ENCODE measurements around the gene NOX4.
"Not testable (repeated sequence)": the region's sequence is repeated elsewhere in the genome, so short reads cannot be mapped to it uniquely, and the experiment has no call there.

The NOX4 gene

GRCh38 chr11:89295023-89295422 lies 196.2 kb downstream of the NOX4 start:
- DNase-seq (ENCODE audit: low spot score) = not testable (repeated sequence)

DNA sequence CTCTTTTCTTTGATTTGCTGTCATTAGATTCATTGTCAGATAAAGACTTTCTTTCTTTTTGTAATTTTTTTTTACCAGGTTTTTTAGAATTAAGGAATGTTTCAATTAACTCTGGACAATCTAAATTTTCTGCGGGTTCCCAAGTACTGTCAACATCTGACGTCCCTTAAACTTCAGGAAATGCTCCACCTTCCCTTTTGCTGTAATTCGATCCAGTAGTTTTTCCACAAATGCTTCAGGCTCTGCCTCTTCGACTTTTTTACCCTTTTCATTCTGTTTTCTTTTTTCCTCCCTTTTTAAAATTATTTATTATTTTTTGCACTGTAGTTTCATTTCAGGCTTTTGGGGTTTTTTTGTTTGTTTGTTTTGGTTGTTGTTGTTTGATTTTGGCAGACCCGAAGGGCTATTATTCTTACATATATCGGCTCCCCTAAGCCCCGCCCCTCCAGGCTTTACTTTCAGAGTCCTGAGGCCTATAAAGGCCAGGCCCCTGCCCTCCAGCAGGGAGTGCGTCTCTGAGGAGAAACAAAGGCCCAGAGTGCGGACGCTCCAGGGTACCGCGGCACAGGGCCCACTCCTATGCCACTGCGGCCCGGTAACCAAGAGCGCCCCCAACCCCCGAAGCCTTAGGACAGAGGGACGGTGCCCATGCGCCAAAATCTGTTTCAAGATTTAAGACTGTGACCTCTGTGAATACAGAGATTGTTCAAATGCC lies 197.1 kb downstream of the NOX4 start:
- DNase-seq (ENCODE audit: low spot score) = no peak

- DNase-seq (ENCODE audit: low spot score) = not testable (repeated sequence)
Observed at GRCh38 chr11:89288004-89288403, 203.2 kb downstream of the NOX4 start.

DNA sequence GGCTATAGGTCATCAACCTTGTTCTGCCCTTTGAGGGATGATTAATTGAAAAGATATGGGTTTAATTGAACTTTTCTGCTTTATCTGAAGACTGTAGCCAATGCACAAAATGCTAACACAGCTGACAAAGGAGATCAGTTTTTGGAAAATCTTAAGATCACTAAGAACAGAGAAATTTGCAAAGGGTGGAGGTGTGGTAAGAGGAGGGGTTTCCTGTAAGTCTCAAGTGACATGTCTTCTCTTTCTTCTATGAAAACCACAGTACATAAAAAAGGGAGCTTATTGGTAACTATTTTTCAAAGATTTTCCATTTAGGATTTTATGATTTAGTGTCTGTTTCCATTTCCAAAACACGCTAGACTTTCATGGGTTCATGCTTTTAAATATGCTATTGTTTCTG lies 204.6 kb downstream of the NOX4 start:
- not testable (repeated sequence) for DNase-seq (ENCODE audit: low spot score)

DNA sequence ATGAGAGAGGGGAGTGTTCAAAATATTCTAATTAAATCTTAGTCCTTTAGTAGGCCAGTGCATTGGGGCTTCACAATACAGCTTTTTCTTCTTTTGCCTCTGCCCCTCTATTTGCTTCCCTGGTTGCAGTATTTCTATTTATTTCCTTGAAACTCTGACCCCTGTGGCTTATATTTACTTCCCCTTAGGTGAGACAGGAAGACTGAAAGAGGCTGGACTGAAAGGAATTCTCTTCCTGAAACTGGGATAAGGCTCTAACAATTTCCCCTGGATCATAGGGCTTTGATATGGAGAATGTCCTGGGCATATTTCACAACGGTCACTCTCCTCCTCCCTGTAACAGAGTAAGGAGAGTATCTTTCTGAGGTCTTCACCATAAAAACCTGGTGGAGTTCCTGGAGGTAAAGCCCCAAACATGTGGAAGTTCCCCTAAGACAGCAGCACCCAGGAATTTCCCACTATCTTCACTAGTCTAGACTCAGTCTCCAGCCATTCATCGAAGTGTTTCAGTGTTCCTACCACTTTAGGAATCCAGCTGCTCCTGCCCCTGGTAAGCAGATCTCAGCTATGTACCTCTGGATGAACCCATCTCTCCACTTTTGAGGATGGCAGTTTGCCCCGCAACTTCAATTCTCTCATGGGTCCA lies 210.0 kb downstream of the NOX4 start:
- not testable (repeated sequence) for DNase-seq (ENCODE audit: low spot score)

- no peak for DNase-seq (ENCODE audit: low spot score)
Observed at GRCh38 chr11:89279176-89279575, 212.0 kb downstream of the NOX4 start.

- no peak for DNase-seq (ENCODE audit: low spot score)
Observed at GRCh38 chr11:89275966-89276365, 215.2 kb downstream of the NOX4 start.

Data from hematopoietic multipotent progenitor cell treated with erythropoietin and hydrocortisone succinate and interleukin-3 and kit ligand, for 17 days (in vitro differentiated cells).